ENCODE results near the gene NRP1. TPM values are rescaled to one million over a fixed set of nuclear protein-coding genes. Genes with fewer than 3 reads are reported as not detected.

Gene NRP1
- polyA plus RNA-seq, 1 of the 3 experiments (the other 2 are of a cell fraction): 129 TPM

GRCh38 chr10:33252794-33253203 lies 81.7 kb downstream of the NRP1 start (continued):
- peak; percentile 79 for TF ChIP-seq FOSL2 (IDR thresholded peaks at IDR 0.05; ENCODE audit: borderline replicate concordance, low read depth)
- TF ChIP-seq, protein P1, sequence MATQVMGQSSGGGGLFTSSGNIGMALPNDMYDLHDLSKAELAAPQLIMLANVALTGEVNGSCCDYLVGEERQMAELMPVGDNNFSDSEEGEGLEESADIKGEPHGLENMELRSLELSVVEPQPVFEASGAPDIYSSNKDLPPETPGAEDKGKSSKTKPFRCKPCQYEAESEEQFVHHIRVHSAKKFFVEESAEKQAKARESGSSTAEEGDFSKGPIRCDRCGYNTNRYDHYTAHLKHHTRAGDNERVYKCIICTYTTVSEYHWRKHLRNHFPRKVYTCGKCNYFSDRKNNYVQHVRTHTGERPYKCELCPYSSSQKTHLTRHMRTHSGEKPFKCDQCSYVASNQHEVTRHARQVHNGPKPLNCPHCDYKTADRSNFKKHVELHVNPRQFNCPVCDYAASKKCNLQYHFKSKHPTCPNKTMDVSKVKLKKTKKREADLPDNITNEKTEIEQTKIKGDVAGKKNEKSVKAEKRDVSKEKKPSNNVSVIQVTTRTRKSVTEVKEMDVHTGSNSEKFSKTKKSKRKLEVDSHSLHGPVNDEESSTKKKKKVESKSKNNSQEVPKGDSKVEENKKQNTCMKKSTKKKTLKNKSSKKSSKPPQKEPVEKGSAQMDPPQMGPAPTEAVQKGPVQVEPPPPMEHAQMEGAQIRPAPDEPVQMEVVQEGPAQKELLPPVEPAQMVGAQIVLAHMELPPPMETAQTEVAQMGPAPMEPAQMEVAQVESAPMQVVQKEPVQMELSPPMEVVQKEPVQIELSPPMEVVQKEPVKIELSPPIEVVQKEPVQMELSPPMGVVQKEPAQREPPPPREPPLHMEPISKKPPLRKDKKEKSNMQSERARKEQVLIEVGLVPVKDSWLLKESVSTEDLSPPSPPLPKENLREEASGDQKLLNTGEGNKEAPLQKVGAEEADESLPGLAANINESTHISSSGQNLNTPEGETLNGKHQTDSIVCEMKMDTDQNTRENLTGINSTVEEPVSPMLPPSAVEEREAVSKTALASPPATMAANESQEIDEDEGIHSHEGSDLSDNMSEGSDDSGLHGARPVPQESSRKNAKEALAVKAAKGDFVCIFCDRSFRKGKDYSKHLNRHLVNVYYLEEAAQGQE (IDR thresholded peaks at IDR 0.05; ENCODE audit: low read depth, low read length): no peak
- no peak for TF ChIP-seq TAF1 (IDR thresholded peaks at IDR 0.05; ENCODE audit: borderline replicate concordance, low read depth, low read length)
- TF ChIP-seq GATA2 (CRISPR knock-in tag; IDR thresholded peaks at IDR 0.05): no peak
- TF ChIP-seq NFIC (IDR thresholded peaks at IDR 0.05; ENCODE audit: borderline replicate concordance): peak; percentile 44; the same call in 1 of the 2 replicates

- H3K4me1 ChIP-seq (ENCODE audit: control insufficient read depth in 1 of 2, insufficient read depth in 2 of 2, low read depth in 1 of 2, low read length in 1 of 2): peaks cover 2 to 44% of the 10 kb centered on the region in 2 experiments; a peak in 3 of 4 replicates
- peak overlapping the region; percentile 62 for H3K4me2 ChIP-seq
- H3K36me3 ChIP-seq (replicated peaks in 1 of 2; ENCODE audit: control insufficient read depth in 1 of 2, insufficient read depth in 2 of 2, low read length in 1 of 2): peaks cover 44 to 89% of the 10 kb centered on the region in 2 experiments
- H3K27ac ChIP-seq (ENCODE audit: low read depth in 2 of 2, low read length in 1 of 2): peak overlapping the region; percentile 28 to 95; a peak in 3 of 4 replicates
- H3F3A ChIP-seq (replicated peaks; ENCODE audit: insufficient read depth): peaks cover 61% of the 10 kb centered on the region
- WGBS (ENCODE audit: low lambda C conversion rate): 99% methylated on average over 12 of the region's 12 CpGs
- H3K9me2 ChIP-seq: no peaks in the 10 kb centered on the region
- POLR2A ChIA-PET: no interaction called here
- no peaks in the 10 kb centered on the region for H3K9me3 ChIP-seq
- H2AFZ ChIP-seq (ENCODE audit: low read depth): no peak overlapping the region
- no peak overlapping the region for H3K4me3 ChIP-seq (ENCODE audit: low read depth in 2 of 2, low read length in 1 of 2)
- peaks cover 66% of the 10 kb centered on the region for H3K79me2 ChIP-seq (ENCODE audit: insufficient read depth)
- no peak for DNase-seq
- TF ChIP-seq FOXJ3 (CRISPR knock-in tag; IDR thresholded peaks at IDR 0.05) (no peak), GABPA (IDR thresholded peaks at IDR 0.05; ENCODE audit: low read depth) (no peak), EZH2phosphoT487 (IDR thresholded peaks at IDR 0.05; ENCODE audit: borderline replicate concordance, low read depth) (no peak), MXI1 (IDR thresholded peaks at IDR 0.05; ENCODE audit: low read depth, low read length) (no peak), GATA2 (CRISPR knock-in tag; IDR thresholded peaks at IDR 0.05) (no peak), EP300 (IDR thresholded peaks at IDR 0.05; ENCODE audit: borderline replicate concordance in 1 of 2, low read depth in 1 of 2, low read length in 1 of 2) (no peak), MEF2A (IDR thresholded peaks at IDR 0.05; ENCODE audit: borderline replicate concordance, low read depth) (no peak), FOXM1 (IDR thresholded peaks at IDR 0.05; ENCODE audit: low read depth) (no peak), FOSL2 (IDR thresholded peaks at IDR 0.05; ENCODE audit: borderline replicate concordance, low read depth) (no peak), IRF3 (IDR thresholded peaks at IDR 0.05; ENCODE audit: low read depth, low read length) (no peak), CHD2 (IDR thresholded peaks at IDR 0.05; ENCODE audit: low read length, partially characterized antibody) (no peak)
- TF ChIP-seq, protein P2, sequence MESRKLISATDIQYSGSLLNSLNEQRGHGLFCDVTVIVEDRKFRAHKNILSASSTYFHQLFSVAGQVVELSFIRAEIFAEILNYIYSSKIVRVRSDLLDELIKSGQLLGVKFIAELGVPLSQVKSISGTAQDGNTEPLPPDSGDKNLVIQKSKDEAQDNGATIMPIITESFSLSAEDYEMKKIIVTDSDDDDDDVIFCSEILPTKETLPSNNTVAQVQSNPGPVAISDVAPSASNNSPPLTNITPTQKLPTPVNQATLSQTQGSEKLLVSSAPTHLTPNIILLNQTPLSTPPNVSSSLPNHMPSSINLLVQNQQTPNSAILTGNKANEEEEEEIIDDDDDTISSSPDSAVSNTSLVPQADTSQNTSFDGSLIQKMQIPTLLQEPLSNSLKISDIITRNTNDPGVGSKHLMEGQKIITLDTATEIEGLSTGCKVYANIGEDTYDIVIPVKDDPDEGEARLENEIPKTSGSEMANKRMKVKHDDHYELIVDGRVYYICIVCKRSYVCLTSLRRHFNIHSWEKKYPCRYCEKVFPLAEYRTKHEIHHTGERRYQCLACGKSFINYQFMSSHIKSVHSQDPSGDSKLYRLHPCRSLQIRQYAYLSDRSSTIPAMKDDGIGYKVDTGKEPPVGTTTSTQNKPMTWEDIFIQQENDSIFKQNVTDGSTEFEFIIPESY (IDR thresholded peaks at IDR 0.05; ENCODE audit: borderline replicate concordance, low read depth): no peak
- TF ChIP-seq, protein P3, sequence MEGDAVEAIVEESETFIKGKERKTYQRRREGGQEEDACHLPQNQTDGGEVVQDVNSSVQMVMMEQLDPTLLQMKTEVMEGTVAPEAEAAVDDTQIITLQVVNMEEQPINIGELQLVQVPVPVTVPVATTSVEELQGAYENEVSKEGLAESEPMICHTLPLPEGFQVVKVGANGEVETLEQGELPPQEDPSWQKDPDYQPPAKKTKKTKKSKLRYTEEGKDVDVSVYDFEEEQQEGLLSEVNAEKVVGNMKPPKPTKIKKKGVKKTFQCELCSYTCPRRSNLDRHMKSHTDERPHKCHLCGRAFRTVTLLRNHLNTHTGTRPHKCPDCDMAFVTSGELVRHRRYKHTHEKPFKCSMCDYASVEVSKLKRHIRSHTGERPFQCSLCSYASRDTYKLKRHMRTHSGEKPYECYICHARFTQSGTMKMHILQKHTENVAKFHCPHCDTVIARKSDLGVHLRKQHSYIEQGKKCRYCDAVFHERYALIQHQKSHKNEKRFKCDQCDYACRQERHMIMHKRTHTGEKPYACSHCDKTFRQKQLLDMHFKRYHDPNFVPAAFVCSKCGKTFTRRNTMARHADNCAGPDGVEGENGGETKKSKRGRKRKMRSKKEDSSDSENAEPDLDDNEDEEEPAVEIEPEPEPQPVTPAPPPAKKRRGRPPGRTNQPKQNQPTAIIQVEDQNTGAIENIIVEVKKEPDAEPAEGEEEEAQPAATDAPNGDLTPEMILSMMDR (IDR thresholded peaks at IDR 0.05): no peak
- TF ChIP-seq, protein P4, sequence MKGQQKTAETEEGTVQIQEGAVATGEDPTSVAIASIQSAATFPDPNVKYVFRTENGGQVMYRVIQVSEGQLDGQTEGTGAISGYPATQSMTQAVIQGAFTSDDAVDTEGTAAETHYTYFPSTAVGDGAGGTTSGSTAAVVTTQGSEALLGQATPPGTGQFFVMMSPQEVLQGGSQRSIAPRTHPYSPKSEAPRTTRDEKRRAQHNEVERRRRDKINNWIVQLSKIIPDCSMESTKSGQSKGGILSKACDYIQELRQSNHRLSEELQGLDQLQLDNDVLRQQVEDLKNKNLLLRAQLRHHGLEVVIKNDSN (IDR thresholded peaks at IDR 0.05; ENCODE audit: borderline replicate concordance, low read depth): no peak
- peaks cover 3% of the 10 kb centered on the region; the same call in 1 of the 2 replicates for H4K20me1 ChIP-seq (ENCODE audit: insufficient read depth)
- CTCF ChIA-PET: interaction anchor here (0.9 kb wide), 1 partner anchor 12 kb away, joined by 3 read pairs; no protein-coding TSS in a partner anchor
- peak overlapping the region; percentile 20; the same call in 1 of the 2 replicates for H3K9ac ChIP-seq
- no peaks in the 10 kb centered on the region for H3K27me3 ChIP-seq (ENCODE audit: insufficient read depth)
These were observed 82.1 kb downstream of the NRP1 start for GRCh38 chr10:33252324-33252723.

All from SK-N-SH (cell line).